Epidermal melanocyte (primary cell): ENCODE measurements around the gene SCTR.

Source experiments
- DNase-seq: peaks from one replicate; pipeline ENCODE4 v3.0.0; 2011; ENCODE audit warnings: low spot score; ENCODE audit not compliant: insufficient read length

Gene SCTR

GRCh38 chr2:119475225-119475856 is 48.9 kb downstream of the SCTR start:
- DNase-seq, result no peak

- no peak for DNase-seq
Observed at GRCh38 chr2:119474371-119475224, 49.7 kb downstream of the SCTR start.

GRCh38 chr2:119473621-119474370 is 50.5 kb downstream of the SCTR start:
- no peak for DNase-seq

GRCh38 chr2:119472749-119473148 is 51.5 kb downstream of the SCTR start:
- DNase-seq, result no peak

- DNase-seq, result no peak
Observed at GRCh38 chr2:119469661-119470297, 54.5 kb downstream of the SCTR start.

- DNase-seq, result no peak
Observed at GRCh38 chr2:119469131-119469530, 55.2 kb downstream of the SCTR start.

GRCh38 chr2:119468154-119468955 is 55.9 kb downstream of the SCTR start:
- DNase-seq, result no peak

- DNase-seq, result no peak
Observed at GRCh38 chr2:119466373-119466772, 57.9 kb downstream of the SCTR start.

GRCh38 chr2:119465687-119466086 is 58.6 kb downstream of the SCTR start:
- DNase-seq, result no peak

GRCh38 chr2:119464981-119465380 is 59.3 kb downstream of the SCTR start:
- DNase-seq, result no peak

GRCh38 chr2:119463990-119464389 is 60.3 kb downstream of the SCTR start:
- no peak for DNase-seq

- no peak for DNase-seq
Observed at GRCh38 chr2:119463136-119463535, 61.1 kb downstream of the SCTR start.

- no peak for DNase-seq
Observed at GRCh38 chr2:119462574-119462973, 61.7 kb downstream of the SCTR start.

GRCh38 chr2:119461811-119462210 is 62.5 kb downstream of the SCTR start:
- no peak for DNase-seq

GRCh38 chr2:119460076-119460475 is 64.2 kb downstream of the SCTR start:
- no peak for DNase-seq

GRCh38 chr2:119455066-119455718 is 69.1 kb downstream of the SCTR start:
- DNase-seq, result no peak

- DNase-seq, result no peak
Observed at GRCh38 chr2:119453972-119454593, 70.2 kb downstream of the SCTR start.

GRCh38 chr2:119451336-119452050 is 72.8 kb downstream of the SCTR start:
- DNase-seq, result no peak

- DNase-seq, result no peak
Observed at GRCh38 chr2:119449521-119449920, 74.8 kb downstream of the SCTR start.
